ENCODE measurements around the gene CPE.

GRCh38 chr4:165398570-165398969 lies 19.8 kb downstream of the CPE start:
- TF ChIP-seq, protein P1, sequence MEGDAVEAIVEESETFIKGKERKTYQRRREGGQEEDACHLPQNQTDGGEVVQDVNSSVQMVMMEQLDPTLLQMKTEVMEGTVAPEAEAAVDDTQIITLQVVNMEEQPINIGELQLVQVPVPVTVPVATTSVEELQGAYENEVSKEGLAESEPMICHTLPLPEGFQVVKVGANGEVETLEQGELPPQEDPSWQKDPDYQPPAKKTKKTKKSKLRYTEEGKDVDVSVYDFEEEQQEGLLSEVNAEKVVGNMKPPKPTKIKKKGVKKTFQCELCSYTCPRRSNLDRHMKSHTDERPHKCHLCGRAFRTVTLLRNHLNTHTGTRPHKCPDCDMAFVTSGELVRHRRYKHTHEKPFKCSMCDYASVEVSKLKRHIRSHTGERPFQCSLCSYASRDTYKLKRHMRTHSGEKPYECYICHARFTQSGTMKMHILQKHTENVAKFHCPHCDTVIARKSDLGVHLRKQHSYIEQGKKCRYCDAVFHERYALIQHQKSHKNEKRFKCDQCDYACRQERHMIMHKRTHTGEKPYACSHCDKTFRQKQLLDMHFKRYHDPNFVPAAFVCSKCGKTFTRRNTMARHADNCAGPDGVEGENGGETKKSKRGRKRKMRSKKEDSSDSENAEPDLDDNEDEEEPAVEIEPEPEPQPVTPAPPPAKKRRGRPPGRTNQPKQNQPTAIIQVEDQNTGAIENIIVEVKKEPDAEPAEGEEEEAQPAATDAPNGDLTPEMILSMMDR (IDR thresholded peaks at IDR 0.05) = no peak
- TF ChIP-seq, protein P2, sequence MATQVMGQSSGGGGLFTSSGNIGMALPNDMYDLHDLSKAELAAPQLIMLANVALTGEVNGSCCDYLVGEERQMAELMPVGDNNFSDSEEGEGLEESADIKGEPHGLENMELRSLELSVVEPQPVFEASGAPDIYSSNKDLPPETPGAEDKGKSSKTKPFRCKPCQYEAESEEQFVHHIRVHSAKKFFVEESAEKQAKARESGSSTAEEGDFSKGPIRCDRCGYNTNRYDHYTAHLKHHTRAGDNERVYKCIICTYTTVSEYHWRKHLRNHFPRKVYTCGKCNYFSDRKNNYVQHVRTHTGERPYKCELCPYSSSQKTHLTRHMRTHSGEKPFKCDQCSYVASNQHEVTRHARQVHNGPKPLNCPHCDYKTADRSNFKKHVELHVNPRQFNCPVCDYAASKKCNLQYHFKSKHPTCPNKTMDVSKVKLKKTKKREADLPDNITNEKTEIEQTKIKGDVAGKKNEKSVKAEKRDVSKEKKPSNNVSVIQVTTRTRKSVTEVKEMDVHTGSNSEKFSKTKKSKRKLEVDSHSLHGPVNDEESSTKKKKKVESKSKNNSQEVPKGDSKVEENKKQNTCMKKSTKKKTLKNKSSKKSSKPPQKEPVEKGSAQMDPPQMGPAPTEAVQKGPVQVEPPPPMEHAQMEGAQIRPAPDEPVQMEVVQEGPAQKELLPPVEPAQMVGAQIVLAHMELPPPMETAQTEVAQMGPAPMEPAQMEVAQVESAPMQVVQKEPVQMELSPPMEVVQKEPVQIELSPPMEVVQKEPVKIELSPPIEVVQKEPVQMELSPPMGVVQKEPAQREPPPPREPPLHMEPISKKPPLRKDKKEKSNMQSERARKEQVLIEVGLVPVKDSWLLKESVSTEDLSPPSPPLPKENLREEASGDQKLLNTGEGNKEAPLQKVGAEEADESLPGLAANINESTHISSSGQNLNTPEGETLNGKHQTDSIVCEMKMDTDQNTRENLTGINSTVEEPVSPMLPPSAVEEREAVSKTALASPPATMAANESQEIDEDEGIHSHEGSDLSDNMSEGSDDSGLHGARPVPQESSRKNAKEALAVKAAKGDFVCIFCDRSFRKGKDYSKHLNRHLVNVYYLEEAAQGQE (IDR thresholded peaks at IDR 0.05; ENCODE audit: insufficient read depth in 1 of 2, low read depth in 2 of 2, low read length in 1 of 2) = no peak

Measured in Panc1 (cell line).